Measurements from ENCODE around the gene RAB11FIP4.
A peak's percentile ranks its signal among the peaks of the same experiment; 100 is the strongest.

The RAB11FIP4 gene

GRCh38 chr17:31537565-31538011, 146.1 kb downstream of the RAB11FIP4 start:
- no peak overlapping the region for H3K4me3 Mint-ChIP-seq
- no peak overlapping the region for H3K27ac Mint-ChIP-seq
- peaks cover 10% of the 10 kb centered on the region for H3K4me1 Mint-ChIP-seq (ENCODE audit: low read depth)
- H3K36me3 Mint-ChIP-seq (ENCODE audit: low read depth), result peaks cover 3% of the 10 kb centered on the region
- H3K27me3 Mint-ChIP-seq (ENCODE audit: low read depth), result no peaks in the 10 kb centered on the region
- H3K9me3 Mint-ChIP-seq, result no peaks in the 10 kb centered on the region

- H3K27ac Mint-ChIP-seq, result no peak overlapping the region
- H3K9me3 Mint-ChIP-seq, result no peaks in the 10 kb centered on the region
- no peaks in the 10 kb centered on the region for H3K27me3 Mint-ChIP-seq (ENCODE audit: low read depth)
- H3K4me1 Mint-ChIP-seq (ENCODE audit: low read depth), result peaks cover 8% of the 10 kb centered on the region
- H3K4me3 Mint-ChIP-seq, result no peak overlapping the region
- H3K36me3 Mint-ChIP-seq (ENCODE audit: low read depth), result peaks cover 2% of the 10 kb centered on the region
These were observed 146.7 kb downstream of the RAB11FIP4 start for GRCh38 chr17:31538080-31538762.

DNA sequence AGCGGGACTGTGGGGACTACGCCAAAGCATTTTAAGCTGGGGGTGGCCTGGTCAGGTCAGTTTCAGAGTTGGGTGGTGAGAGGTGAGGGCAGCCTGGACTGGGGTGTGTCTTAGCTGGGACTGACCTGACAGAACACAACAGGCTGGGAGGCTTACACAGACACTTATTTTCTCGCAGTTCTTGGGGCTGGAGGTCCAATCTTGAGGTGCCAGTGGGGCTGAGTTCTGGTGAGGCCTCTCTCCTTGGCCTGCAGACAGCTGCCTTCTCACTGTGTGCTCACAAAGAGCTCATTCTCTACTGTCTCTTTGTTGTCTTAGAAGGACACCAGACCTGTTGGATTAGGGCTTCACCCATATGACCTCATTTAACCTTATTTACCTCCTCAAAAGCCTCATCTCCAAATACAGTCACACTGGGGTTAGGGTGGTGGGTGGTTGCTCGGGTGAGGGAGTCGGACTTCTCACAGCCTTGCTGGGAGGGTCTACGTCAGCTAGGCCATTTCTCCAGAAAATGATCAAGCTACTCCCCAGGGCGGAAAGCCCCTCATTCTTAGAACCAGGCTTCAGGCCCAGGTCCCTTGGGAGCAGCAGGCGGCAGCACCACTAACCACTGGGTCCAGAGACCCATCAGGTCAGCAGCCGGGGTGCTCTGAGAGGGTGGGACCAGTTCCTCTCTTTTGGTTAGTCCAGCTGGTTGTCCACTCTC, 149.3 kb downstream of the RAB11FIP4 start:
- H3K4me3 Mint-ChIP-seq, result no peak overlapping the region
- peaks cover 1% of the 10 kb centered on the region for H3K4me1 Mint-ChIP-seq (ENCODE audit: low read depth)
- no peaks in the 10 kb centered on the region for H3K36me3 Mint-ChIP-seq (ENCODE audit: low read depth)
- no peaks in the 10 kb centered on the region for H3K27me3 Mint-ChIP-seq (ENCODE audit: low read depth)
- no peak overlapping the region for H3K27ac Mint-ChIP-seq
- H3K9me3 Mint-ChIP-seq, result peaks cover 3% of the 10 kb centered on the region

GRCh38 chr17:31541559-31541958, 150.1 kb downstream of the RAB11FIP4 start:
- no peaks in the 10 kb centered on the region for H3K4me1 Mint-ChIP-seq (ENCODE audit: low read depth)
- no peaks in the 10 kb centered on the region for H3K27me3 Mint-ChIP-seq (ENCODE audit: low read depth)
- no peak overlapping the region for H3K27ac Mint-ChIP-seq
- H3K36me3 Mint-ChIP-seq (ENCODE audit: low read depth), result no peaks in the 10 kb centered on the region
- peaks cover 3% of the 10 kb centered on the region for H3K9me3 Mint-ChIP-seq
- no peak overlapping the region for H3K4me3 Mint-ChIP-seq

GRCh38 chr17:31544186-31544585, 152.7 kb downstream of the RAB11FIP4 start:
- H3K9me3 Mint-ChIP-seq, result peaks cover 3% of the 10 kb centered on the region
- no peak overlapping the region for H3K4me3 Mint-ChIP-seq

GRCh38 chr17:31546650-31547049, 155.2 kb downstream of the RAB11FIP4 start:
- H3K4me3 Mint-ChIP-seq, result no peak overlapping the region
- H3K27ac Mint-ChIP-seq, result no peak overlapping the region
- H3K9me3 Mint-ChIP-seq, result peaks cover 3% of the 10 kb centered on the region
- H3K27me3 Mint-ChIP-seq (ENCODE audit: low read depth), result no peaks in the 10 kb centered on the region
- no peaks in the 10 kb centered on the region for H3K36me3 Mint-ChIP-seq (ENCODE audit: low read depth)
- peaks cover 15% of the 10 kb centered on the region for H3K4me1 Mint-ChIP-seq (ENCODE audit: low read depth)

More at GRCh38 chr17:31544186-31544585, 152.7 kb downstream of the RAB11FIP4 start:
- Mint-ChIP-seq H3K27ac (no peak overlapping the region), H3K36me3 (ENCODE audit: low read depth) (no peaks in the 10 kb centered on the region), H3K4me1 (ENCODE audit: low read depth) (peaks cover 7% of the 10 kb centered on the region), H3K27me3 (ENCODE audit: low read depth) (no peaks in the 10 kb centered on the region)

GRCh38 chr17:31548709-31549108, 157.2 kb downstream of the RAB11FIP4 start:
- H3K36me3 Mint-ChIP-seq (ENCODE audit: low read depth), result no peaks in the 10 kb centered on the region
- H3K9me3 Mint-ChIP-seq, result peaks cover 3% of the 10 kb centered on the region
- H3K27ac Mint-ChIP-seq, result peak overlapping the region; percentile 86
- peaks cover 9% of the 10 kb centered on the region for H3K27me3 Mint-ChIP-seq (ENCODE audit: low read depth)
- H3K4me3 Mint-ChIP-seq, result peak overlapping the region; percentile 88
- peaks cover 18% of the 10 kb centered on the region for H3K4me1 Mint-ChIP-seq (ENCODE audit: low read depth)

DNA sequence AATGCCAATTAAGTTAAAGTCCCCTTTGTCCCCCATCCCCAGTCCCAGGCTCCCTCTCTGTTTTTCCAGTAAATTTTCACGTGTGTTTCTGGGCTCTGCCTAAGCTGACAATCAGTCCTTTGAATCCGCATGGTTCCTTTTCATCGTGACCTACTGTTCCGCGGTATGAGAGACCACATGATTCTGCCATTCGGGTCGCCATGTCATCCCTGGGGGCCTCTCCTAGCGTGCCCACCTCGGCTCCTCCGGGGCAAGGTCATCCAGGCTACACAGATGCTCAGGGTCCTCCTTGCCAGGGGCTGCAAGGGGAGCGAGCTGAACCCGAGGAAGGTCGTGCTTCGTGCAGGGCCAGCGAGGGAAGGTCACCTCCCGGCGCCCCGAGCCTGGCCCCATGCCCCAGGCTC, 157.6 kb downstream of the RAB11FIP4 start:
- Mint-ChIP-seq H3K27me3 (ENCODE audit: low read depth) (peaks cover 9% of the 10 kb centered on the region), H3K4me3 (peak overlapping the region; percentile 88), H3K4me1 (ENCODE audit: low read depth) (peaks cover 18% of the 10 kb centered on the region), H3K27ac (peak overlapping the region; percentile 86), H3K36me3 (ENCODE audit: low read depth) (no peaks in the 10 kb centered on the region), H3K9me3 (peaks cover 3% of the 10 kb centered on the region)

- Mint-ChIP-seq H3K9me3 (peaks cover 3% of the 10 kb centered on the region), H3K36me3 (ENCODE audit: low read depth) (no peaks in the 10 kb centered on the region), H3K27ac (peak overlapping the region; percentile 84), H3K4me1 (ENCODE audit: low read depth) (peaks cover 19% of the 10 kb centered on the region), H3K4me3 (peak overlapping the region; percentile 88), H3K27me3 (ENCODE audit: low read depth) (peaks cover 14% of the 10 kb centered on the region)
These were observed 158.3 kb downstream of the RAB11FIP4 start for GRCh38 chr17:31549525-31550388.

GRCh38 chr17:31550389-31551056, 159.0 kb downstream of the RAB11FIP4 start:
- H3K27me3 Mint-ChIP-seq (ENCODE audit: low read depth), result peaks cover 18% of the 10 kb centered on the region
- no peaks in the 10 kb centered on the region for H3K36me3 Mint-ChIP-seq (ENCODE audit: low read depth)
- H3K4me1 Mint-ChIP-seq (ENCODE audit: low read depth), result peaks cover 22% of the 10 kb centered on the region
- H3K9me3 Mint-ChIP-seq, result peaks cover 2% of the 10 kb centered on the region
- H3K27ac Mint-ChIP-seq, result peak overlapping the region; percentile 57
- peak overlapping the region; percentile 69 for H3K4me3 Mint-ChIP-seq

GRCh38 chr17:31552568-31552967, 161.1 kb downstream of the RAB11FIP4 start:
- Mint-ChIP-seq H3K27ac (no peak overlapping the region), H3K36me3 (ENCODE audit: low read depth) (no peaks in the 10 kb centered on the region), H3K27me3 (ENCODE audit: low read depth) (peaks cover 18% of the 10 kb centered on the region), H3K4me3 (no peak overlapping the region), H3K9me3 (no peaks in the 10 kb centered on the region), H3K4me1 (ENCODE audit: low read depth) (peaks cover 20% of the 10 kb centered on the region)

DNA sequence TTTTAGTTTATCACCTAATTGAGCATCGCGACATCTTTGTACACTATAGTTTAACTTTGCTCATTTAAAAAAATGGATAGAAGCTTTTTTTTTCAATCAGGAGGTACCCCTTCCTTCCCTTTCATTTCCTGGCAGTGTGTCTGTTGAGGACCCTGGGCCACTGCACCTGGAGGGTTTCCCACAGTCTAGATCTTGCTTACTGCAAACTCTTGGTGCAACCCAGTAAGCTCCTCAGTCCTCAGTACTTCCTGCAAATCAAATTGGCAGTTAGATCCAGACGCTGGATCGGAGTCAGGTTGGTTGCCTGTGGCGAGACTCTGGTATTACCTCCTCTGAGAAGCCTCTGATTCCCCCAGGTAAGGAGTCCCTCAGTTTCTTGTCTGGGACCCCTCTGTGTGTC, 162.0 kb downstream of the RAB11FIP4 start:
- H3K4me1 Mint-ChIP-seq (ENCODE audit: low read depth), result peaks cover 20% of the 10 kb centered on the region
- no peaks in the 10 kb centered on the region for H3K36me3 Mint-ChIP-seq (ENCODE audit: low read depth)
- H3K4me3 Mint-ChIP-seq, result no peak overlapping the region
- H3K27me3 Mint-ChIP-seq (ENCODE audit: low read depth), result peaks cover 25% of the 10 kb centered on the region
- no peak overlapping the region for H3K27ac Mint-ChIP-seq
- H3K9me3 Mint-ChIP-seq, result no peaks in the 10 kb centered on the region

GRCh38 chr17:31554930-31555329, 163.5 kb downstream of the RAB11FIP4 start:
- Mint-ChIP-seq H3K27me3 (ENCODE audit: low read depth) (peaks cover 26% of the 10 kb centered on the region), H3K4me3 (no peak overlapping the region), H3K27ac (no peak overlapping the region), H3K4me1 (ENCODE audit: low read depth) (peaks cover 17% of the 10 kb centered on the region), H3K9me3 (no peaks in the 10 kb centered on the region), H3K36me3 (ENCODE audit: low read depth) (no peaks in the 10 kb centered on the region)

All from T-helper 1 cell treated with Interleukin-12 subunit alpha and Interleukin-12 subunit beta and Interleukin-4 antibody, amounts not matched to agents 30 μg/mL and 1 μg/mL, for 36 hours (primary cell).